ENCODE data around the gene SFRP2. TPM values are rescaled to one million over a fixed set of nuclear protein-coding genes. Genes with fewer than 3 reads are reported as not detected.

The SFRP2 gene
- polyA plus RNA-seq, 4 donors = 12.5 to 28.2 (median 20.0) TPM

- no peak for DNase-seq (ENCODE audit: low read depth in 4 of 4, low spot score in 2 of 4)
Measured at GRCh38 chr4:153778383-153778782, 10.5 kb downstream of the SFRP2 start.

GRCh38 chr4:153777421-153777820 is 11.5 kb downstream of the SFRP2 start:
- no peak for DNase-seq (ENCODE audit: low read depth in 4 of 4, low spot score in 2 of 4)

GRCh38 chr4:153776601-153777000 is 12.3 kb downstream of the SFRP2 start:
- no peak for DNase-seq (ENCODE audit: low read depth in 4 of 4, low spot score in 2 of 4)

- DNase-seq (ENCODE audit: low read depth in 4 of 4, low spot score in 2 of 4) = no peak
Measured at GRCh38 chr4:153773236-153773690, 15.6 kb downstream of the SFRP2 start.

- no peak for DNase-seq (ENCODE audit: low read depth in 4 of 4, low spot score in 2 of 4)
Measured at GRCh38 chr4:153771046-153771445, 17.8 kb downstream of the SFRP2 start.

GRCh38 chr4:153766758-153767157 is 22.1 kb downstream of the SFRP2 start:
- no peak for DNase-seq (ENCODE audit: low read depth in 4 of 4, low spot score in 2 of 4)

GRCh38 chr4:153765894-153766293 is 23.0 kb downstream of the SFRP2 start:
- no peak for DNase-seq (ENCODE audit: low read depth in 4 of 4, low spot score in 2 of 4)

GRCh38 chr4:153764601-153765368 is 24.1 kb downstream of the SFRP2 start:
- DNase-seq (ENCODE audit: low read depth in 4 of 4, low spot score in 2 of 4) = no peak

- DNase-seq (ENCODE audit: low read depth in 4 of 4, low spot score in 2 of 4) = no peak
Measured at GRCh38 chr4:153763404-153763803, 25.5 kb downstream of the SFRP2 start.

GRCh38 chr4:153759407-153760316 is 29.2 kb downstream of the SFRP2 start, which contains the start of gene RNF175:
Gene RNF175 (minus strand): TSS chr4:153760024. CDS start chr4:153759862, 162 bp downstream.
- no peak for DNase-seq (ENCODE audit: low read depth in 4 of 4, low spot score in 2 of 4)

GRCh38 chr4:153758688-153759406 is 30.0 kb downstream of the SFRP2 start:
- no peak for DNase-seq (ENCODE audit: low read depth in 4 of 4, low spot score in 2 of 4)

GRCh38 chr4:153758136-153758535 is 30.7 kb downstream of the SFRP2 start:
- no peak for DNase-seq (ENCODE audit: low read depth in 4 of 4, low spot score in 2 of 4)

- no peak for DNase-seq (ENCODE audit: low read depth in 4 of 4, low spot score in 2 of 4)
Measured at GRCh38 chr4:153757407-153757806, 31.5 kb downstream of the SFRP2 start.

GRCh38 chr4:153755186-153755585 is 33.7 kb downstream of the SFRP2 start:
- DNase-seq (ENCODE audit: low read depth in 4 of 4, low spot score in 2 of 4) = no peak

- peak in 2 of 4 donors; percentile 53 to 81 for DNase-seq (ENCODE audit: low read depth in 4 of 4, low spot score in 2 of 4)
Measured at GRCh38 chr4:153750197-153750817, 38.6 kb downstream of the SFRP2 start.

GRCh38 chr4:153748378-153748777 is 40.5 kb downstream of the SFRP2 start:
- DNase-seq (ENCODE audit: low read depth in 4 of 4, low spot score in 2 of 4) = no peak

GRCh38 chr4:153747406-153747955 is 41.4 kb downstream of the SFRP2 start:
- DNase-seq (ENCODE audit: low read depth in 4 of 4, low spot score in 2 of 4) = no peak

GRCh38 chr4:153745651-153746050 is 43.2 kb downstream of the SFRP2 start:
- DNase-seq (ENCODE audit: low read depth in 4 of 4, low spot score in 2 of 4) = no peak

- no peak for DNase-seq (ENCODE audit: low read depth in 4 of 4, low spot score in 2 of 4)
Measured at GRCh38 chr4:153741541-153741940, 47.3 kb downstream of the SFRP2 start.

GRCh38 chr4:153735906-153736461 is 52.9 kb downstream of the SFRP2 start:
- DNase-seq (ENCODE audit: low read depth in 4 of 4, low spot score in 2 of 4) = no peak
